Measurements from ENCODE around the gene FHOD3.

The FHOD3 gene

GRCh38 chr18:36403896-36404820, 106.6 kb downstream of the FHOD3 start:
- no peak for DNase-seq (ENCODE audit: low read depth in 4 of 4, low spot score in 1 of 4)

GRCh38 chr18:36405611-36406010, 108.1 kb downstream of the FHOD3 start:
- DNase-seq (ENCODE audit: low read depth in 4 of 4, low spot score in 1 of 4), result no peak

- no peak for DNase-seq (ENCODE audit: low read depth in 4 of 4, low spot score in 1 of 4)
These were observed 109.3 kb downstream of the FHOD3 start for GRCh38 chr18:36406805-36407204.

GRCh38 chr18:36408606-36409005, 111.1 kb downstream of the FHOD3 start:
- DNase-seq (ENCODE audit: low read depth in 4 of 4, low spot score in 1 of 4), result no peak

GRCh38 chr18:36409779-36410178, 112.3 kb downstream of the FHOD3 start:
- no peak for DNase-seq (ENCODE audit: low read depth in 4 of 4, low spot score in 1 of 4)

GRCh38 chr18:36410346-36410745, 112.8 kb downstream of the FHOD3 start:
- DNase-seq (ENCODE audit: low read depth in 4 of 4, low spot score in 1 of 4), result no peak

GRCh38 chr18:36411745-36412168, 114.2 kb downstream of the FHOD3 start:
- no peak for DNase-seq (ENCODE audit: low read depth in 4 of 4, low spot score in 1 of 4)

- no peak for DNase-seq (ENCODE audit: low read depth in 4 of 4, low spot score in 1 of 4)
These were observed 115.3 kb downstream of the FHOD3 start for GRCh38 chr18:36412778-36413177.

- no peak for DNase-seq (ENCODE audit: low read depth in 4 of 4, low spot score in 1 of 4)
These were observed 117.7 kb downstream of the FHOD3 start for GRCh38 chr18:36415171-36415570.

GRCh38 chr18:36415625-36416024, 118.1 kb downstream of the FHOD3 start:
- DNase-seq (ENCODE audit: low read depth in 4 of 4, low spot score in 1 of 4), result no peak

GRCh38 chr18:36419188-36419899, 121.8 kb downstream of the FHOD3 start:
- DNase-seq (ENCODE audit: low read depth in 4 of 4, low spot score in 1 of 4), result no peak

GRCh38 chr18:36419900-36420531, 122.5 kb downstream of the FHOD3 start:
- DNase-seq (ENCODE audit: low read depth in 4 of 4, low spot score in 1 of 4), result no peak

- DNase-seq (ENCODE audit: low read depth in 4 of 4, low spot score in 1 of 4), result no peak
These were observed 123.3 kb downstream of the FHOD3 start for GRCh38 chr18:36420826-36421225.

GRCh38 chr18:36424741-36425142, 127.2 kb downstream of the FHOD3 start:
- no peak for DNase-seq (ENCODE audit: low read depth in 4 of 4, low spot score in 1 of 4)

- DNase-seq (ENCODE audit: low read depth in 4 of 4, low spot score in 1 of 4), result no peak
These were observed 129.9 kb downstream of the FHOD3 start for GRCh38 chr18:36427369-36427768.

GRCh38 chr18:36427831-36428230, 130.3 kb downstream of the FHOD3 start:
- no peak for DNase-seq (ENCODE audit: low read depth in 4 of 4, low spot score in 1 of 4)

- no peak for DNase-seq (ENCODE audit: low read depth in 4 of 4, low spot score in 1 of 4)
These were observed 131.0 kb downstream of the FHOD3 start for GRCh38 chr18:36428431-36429029.

GRCh38 chr18:36432880-36433555, 135.5 kb downstream of the FHOD3 start:
- no peak for DNase-seq (ENCODE audit: low read depth in 4 of 4, low spot score in 1 of 4)

GRCh38 chr18:36436387-36436786, 138.9 kb downstream of the FHOD3 start:
- no peak for DNase-seq (ENCODE audit: low read depth in 4 of 4, low spot score in 1 of 4)

GRCh38 chr18:36440614-36441013, 143.1 kb downstream of the FHOD3 start:
- DNase-seq (ENCODE audit: low read depth in 4 of 4, low spot score in 1 of 4), result no peak

Measured in stimulated activated CD4-positive, alpha-beta T cell treated with anti-CD3 and anti-CD28 coated beads, Interleukin-1b, Interleukin-23, amount 100 ng/mL, for 24 hours (primary cell).